Fibroblast of the aortic adventitia (primary cell): Measurements from ENCODE around the gene ZBTB46. TPM values are rescaled to one million over a fixed set of nuclear protein-coding genes. Genes with fewer than 3 reads are reported as not detected.

Experiments
- DNase-seq: peaks from one replicate; pipeline ENCODE4 v3.0.0-alpha.2; 2010; ENCODE audit warnings: low read depth
- H3K4me3 ChIP-seq: 2 replicates; pipeline ENCODE4 v1.5.1; 2011; ENCODE audit warnings: low read depth, mild to moderate bottlenecking, control low read depth, low read length, moderate library complexity
- total RNA-seq: library from RNA; depleted of rRNA; stranded (reverse); fragments of >200 nt; gene quantifications from 2 replicates; pipeline ENCODE4 v1.2.3, GENCODE V29; 2012; ENCODE audit warnings: low replicate concordance
- TF ChIP-seq, protein P1 (sequence below): IDR thresholded peaks from 2 replicates; pipeline ENCODE4 v1.5.1; 2011; ENCODE audit warnings: mild to moderate bottlenecking, low read length, control low read depth, inconsistent platforms; ENCODE audit not compliant: insufficient read depth

ZBTB46 gene
- total RNA-seq, 1 donor, result 1.1 TPM

DNA sequence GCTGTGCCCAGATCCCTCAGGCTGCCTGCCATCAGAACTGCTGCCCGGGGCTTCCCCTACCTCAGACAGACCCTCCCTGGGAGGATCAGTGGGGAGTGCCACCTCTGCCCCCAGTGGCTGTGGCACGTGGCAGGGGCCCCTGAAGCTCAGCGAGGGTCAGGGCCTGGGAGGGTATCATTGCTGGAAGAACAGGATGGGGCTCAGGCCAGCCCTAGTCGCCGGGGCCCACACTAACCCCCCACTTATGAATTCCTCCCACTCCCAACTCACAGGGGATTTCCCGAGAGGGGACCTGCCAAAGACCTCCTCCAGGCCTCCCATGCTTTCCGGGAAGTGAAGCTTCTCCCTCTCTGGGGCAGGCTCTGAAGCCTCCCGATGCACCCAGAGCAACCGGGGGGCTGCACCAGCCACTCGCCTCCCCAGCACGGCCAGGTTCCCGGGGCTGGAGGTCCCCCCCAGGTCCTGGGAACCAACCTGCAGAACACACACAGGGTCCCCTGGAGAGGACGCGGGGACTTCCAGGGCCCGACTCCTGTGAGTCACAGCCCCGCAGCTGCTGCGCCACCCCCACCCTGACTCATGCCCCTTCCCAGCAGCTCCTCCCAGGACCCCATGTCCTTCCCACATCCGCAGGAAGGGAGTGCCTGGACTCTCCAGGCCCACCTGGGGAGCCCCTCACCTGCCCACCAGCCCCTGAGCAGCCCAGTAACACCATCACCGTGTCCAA is 132.2 kb downstream of the ZBTB46 start:
- TF ChIP-seq, protein P1, sequence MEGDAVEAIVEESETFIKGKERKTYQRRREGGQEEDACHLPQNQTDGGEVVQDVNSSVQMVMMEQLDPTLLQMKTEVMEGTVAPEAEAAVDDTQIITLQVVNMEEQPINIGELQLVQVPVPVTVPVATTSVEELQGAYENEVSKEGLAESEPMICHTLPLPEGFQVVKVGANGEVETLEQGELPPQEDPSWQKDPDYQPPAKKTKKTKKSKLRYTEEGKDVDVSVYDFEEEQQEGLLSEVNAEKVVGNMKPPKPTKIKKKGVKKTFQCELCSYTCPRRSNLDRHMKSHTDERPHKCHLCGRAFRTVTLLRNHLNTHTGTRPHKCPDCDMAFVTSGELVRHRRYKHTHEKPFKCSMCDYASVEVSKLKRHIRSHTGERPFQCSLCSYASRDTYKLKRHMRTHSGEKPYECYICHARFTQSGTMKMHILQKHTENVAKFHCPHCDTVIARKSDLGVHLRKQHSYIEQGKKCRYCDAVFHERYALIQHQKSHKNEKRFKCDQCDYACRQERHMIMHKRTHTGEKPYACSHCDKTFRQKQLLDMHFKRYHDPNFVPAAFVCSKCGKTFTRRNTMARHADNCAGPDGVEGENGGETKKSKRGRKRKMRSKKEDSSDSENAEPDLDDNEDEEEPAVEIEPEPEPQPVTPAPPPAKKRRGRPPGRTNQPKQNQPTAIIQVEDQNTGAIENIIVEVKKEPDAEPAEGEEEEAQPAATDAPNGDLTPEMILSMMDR, result no peak
- peak; percentile 82 for DNase-seq
- H3K4me3 ChIP-seq, result no peak overlapping the region

- no peak for DNase-seq
- TF ChIP-seq, protein P1, result no peak
- H3K4me3 ChIP-seq, result no peak overlapping the region
Observed at GRCh38 chr20:63697868-63698545, 133.1 kb downstream of the ZBTB46 start.

DNA sequence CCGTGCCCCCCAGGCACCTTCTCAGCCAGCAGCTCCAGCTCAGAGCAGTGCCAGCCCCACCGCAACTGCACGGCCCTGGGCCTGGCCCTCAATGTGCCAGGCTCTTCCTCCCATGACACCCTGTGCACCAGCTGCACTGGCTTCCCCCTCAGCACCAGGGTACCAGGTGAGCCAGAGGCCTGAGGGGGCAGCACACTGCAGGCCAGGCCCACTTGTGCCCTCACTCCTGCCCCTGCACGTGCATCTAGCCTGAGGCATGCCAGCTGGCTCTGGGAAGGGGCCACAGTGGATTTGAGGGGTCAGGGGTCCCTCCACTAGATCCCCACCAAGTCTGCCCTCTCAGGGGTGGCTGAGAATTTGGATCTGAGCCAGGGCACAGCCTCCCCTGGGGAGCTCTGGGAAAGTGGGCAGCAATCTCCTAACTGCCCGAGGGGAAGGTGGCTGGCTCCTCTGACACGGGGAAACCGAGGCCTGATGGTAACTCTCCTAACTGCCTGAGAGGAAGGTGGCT is 133.7 kb downstream of the ZBTB46 start:
- TF ChIP-seq, protein P1, result no peak
- no peak overlapping the region for H3K4me3 ChIP-seq
- DNase-seq, result no peak

DNA sequence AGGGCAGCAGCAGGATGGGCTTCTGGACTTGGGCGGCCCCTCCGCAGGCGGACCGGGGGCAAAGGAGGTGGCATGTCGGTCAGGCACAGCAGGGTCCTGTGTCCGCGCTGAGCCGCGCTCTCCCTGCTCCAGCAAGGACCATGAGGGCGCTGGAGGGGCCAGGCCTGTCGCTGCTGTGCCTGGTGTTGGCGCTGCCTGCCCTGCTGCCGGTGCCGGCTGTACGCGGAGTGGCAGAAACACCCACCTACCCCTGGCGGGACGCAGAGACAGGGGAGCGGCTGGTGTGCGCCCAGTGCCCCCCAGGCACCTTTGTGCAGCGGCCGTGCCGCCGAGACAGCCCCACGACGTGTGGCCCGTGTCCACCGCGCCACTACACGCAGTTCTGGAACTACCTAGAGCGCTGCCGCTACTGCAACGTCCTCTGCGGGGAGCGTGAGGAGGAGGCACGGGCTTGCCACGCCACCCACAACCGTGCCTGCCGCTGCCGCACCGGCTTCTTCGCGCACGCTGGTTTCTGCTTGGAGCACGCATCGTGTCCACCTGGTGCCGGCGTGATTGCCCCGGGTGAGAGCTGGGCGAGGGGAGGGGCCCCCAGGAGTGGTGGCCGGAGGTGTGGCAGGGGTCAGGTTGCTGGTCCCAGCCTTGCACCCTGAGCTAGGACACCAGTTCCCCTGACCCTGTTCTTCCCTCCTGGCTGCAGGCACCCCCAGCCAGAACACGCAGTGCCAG is 134.3 kb downstream of the ZBTB46 start, which contains the start of gene TNFRSF6B:
TNFRSF6B (plus strand) TSS at position 25 of the 729 bp plus-strand sequence; CDS start at position 141, 116 bp downstream.
- DNase-seq, result no peak
- no peak within 1 kb of the TSS for H3K4me3 ChIP-seq
- TF ChIP-seq, protein P1, result no peak

DNA sequence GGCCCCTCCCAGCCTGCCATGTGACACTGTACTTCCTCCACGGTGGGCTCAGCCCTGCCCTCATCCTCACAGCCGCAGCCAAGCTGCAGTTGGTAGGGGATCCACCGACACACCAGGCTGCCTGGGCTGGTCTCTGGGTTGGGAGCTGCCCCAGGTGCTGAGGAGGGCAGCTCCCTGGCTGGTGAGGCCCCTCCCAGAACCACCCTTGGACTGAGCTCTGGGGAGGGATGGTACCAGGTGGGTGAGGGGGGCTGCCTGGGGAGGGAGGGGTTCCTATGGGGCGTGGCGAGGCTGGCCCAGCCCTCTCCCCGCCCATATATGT is 134.8 kb downstream of the ZBTB46 start:
- no peak overlapping the region for H3K4me3 ChIP-seq
- TF ChIP-seq, protein P1, result no peak
- no peak for DNase-seq

DNA sequence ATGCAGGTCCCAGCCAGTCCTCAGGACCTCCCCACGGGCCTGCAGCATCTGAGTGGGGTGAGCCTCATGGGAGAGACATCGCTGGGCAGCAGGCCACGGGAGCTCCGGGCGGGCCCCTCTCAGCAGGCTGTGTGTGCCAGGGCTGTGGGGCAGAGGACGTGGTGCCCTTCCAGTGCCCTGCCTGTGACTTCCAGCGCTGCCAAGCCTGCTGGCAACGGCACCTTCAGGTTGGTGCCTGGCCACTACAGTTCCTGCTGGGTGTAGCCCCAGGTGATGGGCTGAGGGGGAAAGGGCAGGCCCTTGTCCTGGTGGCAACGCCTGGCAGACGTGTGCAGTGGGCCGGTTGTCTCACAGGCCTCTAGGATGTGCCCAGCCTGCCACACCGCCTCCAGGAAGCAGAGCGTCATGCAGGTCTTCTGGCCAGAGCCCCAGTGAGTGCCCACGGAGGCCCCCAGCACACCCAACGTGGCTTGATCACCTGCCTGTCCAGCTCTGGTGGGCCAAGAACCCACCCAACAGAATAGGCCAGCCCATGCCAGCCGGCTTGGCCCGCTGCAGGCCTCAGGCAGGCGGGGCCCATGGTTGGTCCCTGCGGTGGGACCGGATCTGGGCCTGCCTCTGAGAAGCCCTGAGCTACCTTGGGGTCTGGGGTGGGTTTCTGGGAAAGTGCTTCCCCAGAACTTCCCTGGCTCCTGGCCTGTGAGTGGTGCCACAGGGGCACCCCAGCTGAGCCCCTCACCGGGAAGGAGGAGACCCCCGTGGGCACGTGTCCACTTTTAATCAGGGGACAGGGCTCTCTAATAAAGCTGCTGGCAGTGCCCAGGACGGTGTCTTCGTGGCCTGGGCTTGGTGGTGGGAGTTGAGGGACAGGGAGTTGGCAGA is 135.4 kb downstream of the ZBTB46 start:
- no peak overlapping the region for H3K4me3 ChIP-seq
- DNase-seq, result no peak
- TF ChIP-seq, protein P1, result no peak
